SU-DHL-6 (cell line): ENCODE data around the gene CSTB.
A peak's percentile ranks its signal among the peaks of the same experiment; 100 is the strongest.

Experiments
- H2AFZ ChIP-seq: fragments of 200-600 bp; sonication (generic); 2 replicates; pipeline ENCODE4 v1.6.1; 2014; ENCODE audit warnings: low read depth, mild to moderate bottlenecking, moderate library complexity, mixed read lengths, antibody characterized with exemption, low read length; ENCODE audit not compliant: severe bottlenecking
- H3F3A ChIP-seq: fragments of 200-600 bp; shearing (Covaris generic); 2 replicates; pipeline ENCODE4 v1.6.0; 2016; ENCODE audit warnings: antibody characterized with exemption, mild to moderate bottlenecking; ENCODE audit not compliant: insufficient read depth
- H3K27ac ChIP-seq: fragments of 200-600 bp; sonication (generic); 2 replicates; pipeline ENCODE4 v1.5.1; 2016; ENCODE audit warnings: low read depth, mild to moderate bottlenecking, low read length, moderate library complexity, mixed read lengths
- H3K27me3 ChIP-seq: fragments of 200-600 bp; sonication (generic), shearing (Covaris generic); 2 replicates; pipeline ENCODE4 v1.6.0; 2014; ENCODE audit warnings: mild to moderate bottlenecking, low read length
- H3K36me3 ChIP-seq: fragments of 200-600 bp; sonication (generic); 2 replicates; pipeline ENCODE4 v1.6.1; 2014; ENCODE audit warnings: mild to moderate bottlenecking, low read length, mixed read lengths
- H3K4me2 ChIP-seq: fragments of 300-600, 200-600 bp; shearing (Covaris generic), sonication (generic); 2 replicates; pipeline ENCODE4 v1.6.0; 2014; ENCODE audit warnings: low read length, low read depth, mild to moderate bottlenecking; ENCODE audit not compliant: poor library complexity, severe bottlenecking
- H3K4me3 ChIP-seq: fragments of 200-600 bp; sonication (generic); 2 replicates; pipeline ENCODE4 v1.5.1; 2014; ENCODE audit warnings: antibody characterized with exemption, low read length, mild to moderate bottlenecking, mixed read lengths; ENCODE audit not compliant: insufficient read depth, poor library complexity, severe bottlenecking
- H3K79me2 ChIP-seq: fragments of 200-600 bp; sonication (generic); 2 replicates; pipeline ENCODE4 v1.6.1; 2014; ENCODE audit warnings: mild to moderate bottlenecking, low read length, moderate library complexity; ENCODE audit not compliant: insufficient read depth
- H3K9ac ChIP-seq: fragments of 200-600 bp; sonication (generic); 2 replicates; pipeline ENCODE4 v1.7.0; 2014; ENCODE audit warnings: mild to moderate bottlenecking, low read length
- H3K9me2 ChIP-seq: fragments of 200-600 bp; sonication (generic); replicated peaks from 2 replicates; pipeline ENCODE4 v1.6.1; 2014; ENCODE audit warnings: low read length; ENCODE audit not compliant: insufficient read depth
- H3K9me3 ChIP-seq: fragments of 200-600 bp; sonication (generic); 2 replicates; pipeline ENCODE4 v1.6.1; 2014; ENCODE audit warnings: low read length, mixed read lengths; ENCODE audit not compliant: insufficient read depth
- H4K20me1 ChIP-seq: fragments of 200-600 bp; sonication (generic); 2 replicates; pipeline ENCODE4 v1.6.1; 2014; ENCODE audit warnings: low read depth, mild to moderate bottlenecking, antibody characterized with exemption, low read length, moderate library complexity, mixed read lengths
- CTCF ChIP-seq: fragments of 200-600 bp; sonication (generic); IDR thresholded peaks from one replicate; pipeline ENCODE4 v1.5.1; 2017; ENCODE audit warnings: antibody characterized with exemption, mild to moderate bottlenecking, low read length, moderate library complexity; ENCODE audit not compliant: insufficient read depth, poor library complexity, severe bottlenecking
- EZH2phosphoT487 ChIP-seq: fragments of 200-600 bp; sonication (generic), shearing (Covaris generic); conservative IDR thresholded peaks from 2 replicates; pipeline ENCODE4 v1.6.1; 2018; ENCODE audit warnings: mild to moderate bottlenecking, antibody characterized with exemption, low read length, moderate library complexity, mixed read lengths

The CSTB gene

GRCh38 chr21:43808832-43809251, 32.7 kb upstream of the CSTB start:
- Histone ChIP-seq H3K9me3 (no peaks in the 10 kb centered on the region), H3K4me2 (no peak overlapping the region), H2AFZ (no peak overlapping the region), H3K27me3 (no peaks in the 10 kb centered on the region), H3K9me2 (no peaks in the 10 kb centered on the region), H3K79me2 (no peaks in the 10 kb centered on the region), H3K9ac (no peak overlapping the region), H3K4me3 (no peak overlapping the region), H3F3A (peaks cover 8% of the 10 kb centered on the region), H4K20me1 (no peaks in the 10 kb centered on the region), H3K27ac (no peak overlapping the region), H3K36me3 (no peaks in the 10 kb centered on the region)
- TF ChIP-seq CTCF (no peak), EZH2phosphoT487 (no peak)

GRCh38 chr21:43808367-43808766, 32.3 kb upstream of the CSTB start:
- Histone ChIP-seq H3K27ac (no peak overlapping the region), H3K27me3 (no peaks in the 10 kb centered on the region), H3F3A (peaks cover 8% of the 10 kb centered on the region), H3K36me3 (no peaks in the 10 kb centered on the region), H2AFZ (no peak overlapping the region), H3K4me3 (no peak overlapping the region), H3K79me2 (no peaks in the 10 kb centered on the region), H3K9ac (no peak overlapping the region), H4K20me1 (no peaks in the 10 kb centered on the region), H3K9me2 (no peaks in the 10 kb centered on the region), H3K9me3 (no peaks in the 10 kb centered on the region), H3K4me2 (no peak overlapping the region)
- TF ChIP-seq EZH2phosphoT487 (no peak), CTCF (no peak)

GRCh38 chr21:43806017-43806710, 30.1 kb upstream of the CSTB start:
- H4K20me1 ChIP-seq: no peaks in the 10 kb centered on the region
- no peaks in the 10 kb centered on the region for H3K79me2 ChIP-seq
- peak overlapping the region; percentile 17 for H3K9ac ChIP-seq
- no peak overlapping the region for H2AFZ ChIP-seq
- no peak overlapping the region for H3K4me3 ChIP-seq
- no peaks in the 10 kb centered on the region for H3K27me3 ChIP-seq
- no peaks in the 10 kb centered on the region for H3K9me2 ChIP-seq
- H3K9me3 ChIP-seq: no peaks in the 10 kb centered on the region
- TF ChIP-seq EZH2phosphoT487 (no peak), CTCF (no peak)
- H3K36me3 ChIP-seq: no peaks in the 10 kb centered on the region
- peaks cover 8% of the 10 kb centered on the region for H3F3A ChIP-seq
- peak overlapping the region; percentile 53 for H3K4me2 ChIP-seq
- peak overlapping the region; percentile 86 for H3K27ac ChIP-seq
